Measurements from ENCODE around the gene SNPH.

DNA sequence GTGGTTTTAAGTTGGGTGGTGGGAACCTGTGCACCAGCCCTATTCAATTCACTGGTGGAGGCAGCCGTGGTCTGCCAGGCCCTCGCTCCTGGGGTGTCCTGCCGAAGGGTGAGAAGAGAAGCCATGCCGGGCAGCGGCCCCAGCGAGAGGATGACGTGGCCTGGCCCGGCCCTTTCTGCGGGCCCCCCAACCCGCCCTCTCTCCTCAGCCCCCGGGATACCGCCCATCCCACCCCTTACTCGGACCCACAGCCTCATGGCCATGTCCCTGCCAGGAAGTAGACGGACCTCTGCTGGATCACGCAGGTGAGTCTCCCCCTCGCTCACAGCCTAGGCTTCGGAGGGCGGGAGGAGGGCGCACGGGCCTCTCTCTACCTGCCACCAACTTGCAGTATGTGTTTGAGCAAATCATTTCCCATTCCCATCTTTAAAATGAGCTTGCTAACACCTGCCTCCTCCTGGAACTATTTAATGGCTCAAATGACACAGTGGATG is 30.1 kb downstream of the SNPH start:
- TF ChIP-seq CTCF (conservative IDR thresholded peaks at IDR 0.05 in 1 of 2, IDR thresholded peaks at IDR 0.05 in 1 of 2; ENCODE audit: extremely low read depth in 1 of 2, insufficient read depth in 1 of 2, low read depth in 1 of 2, low read length in 2 of 2) = no peak
- TF ChIP-seq EZH2 (IDR thresholded peaks at IDR 0.05; ENCODE audit: borderline replicate concordance, low read length) = no peak

Data from mammary epithelial cell (primary cell).